ENCODE measurements around the gene SLC9C2. TPM values are rescaled to one million over a fixed set of nuclear protein-coding genes. Genes with fewer than 3 reads are reported as not detected.

Gene SLC9C2
- total RNA-seq, 1 experiment from 2014 or later = not detected

DNA sequence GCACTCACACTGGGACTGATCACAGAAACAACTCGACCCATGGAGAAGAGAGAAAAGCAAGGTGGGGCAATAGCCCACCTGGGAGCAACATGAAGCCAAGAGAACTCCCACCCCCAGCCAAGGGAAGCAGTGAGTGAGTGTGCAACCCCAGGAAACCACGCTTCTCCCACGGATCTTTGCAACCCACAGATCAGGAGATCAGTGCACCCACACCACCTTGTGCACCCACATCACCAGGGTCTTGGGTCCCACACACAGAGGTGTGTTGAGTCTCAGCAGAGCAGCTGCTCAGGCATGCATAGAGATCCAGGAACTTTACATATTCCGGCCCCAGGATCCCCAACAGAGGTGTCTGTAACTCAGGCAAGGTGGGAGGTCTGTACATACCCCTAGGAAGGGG, 143.0 kb downstream of the SLC9C2 start:
- H3K27ac ChIP-seq = no peak overlapping the region
- no peaks in the 10 kb centered on the region; the same call in none of the 2 replicates for H3K36me3 ChIP-seq (ENCODE audit: low read depth)
- POLR2A ChIA-PET (ENCODE audit: unreplicated experiment) = no interaction called here
- no peaks in the 10 kb centered on the region for H3K79me2 ChIP-seq (ENCODE audit: low read depth)
- H4K20me1 ChIP-seq (ENCODE audit: insufficient read depth) = no peaks in the 10 kb centered on the region
- no peaks in the 10 kb centered on the region for H3K9me3 ChIP-seq (ENCODE audit: insufficient read depth, low read depth)
- TF ChIP-seq EZH2 (IDR thresholded peaks at IDR 0.05; ENCODE audit: low read depth) (no peak), CTCF (conservative IDR thresholded peaks at IDR 0.05) (no peak)
- no peak overlapping the region for H2AFZ ChIP-seq
- H3K27me3 ChIP-seq (ENCODE audit: insufficient read depth, low read depth) = no peaks in the 10 kb centered on the region
- H3K4me1 ChIP-seq (replicated peaks; ENCODE audit: insufficient read depth) = no peaks in the 10 kb centered on the region
- DNase-seq = no peak
- intact Hi-C loops (cut with micrococcal nuclease; ENCODE audit: unreplicated experiment) = no loop called here
- no peak overlapping the region for H3K4me3 ChIP-seq
- CTCF ChIA-PET = no interaction called here
- no TSS peak for BruUV-seq (replicated peaks)
- H3K9me2 ChIP-seq (ENCODE audit: insufficient read depth) = no peaks in the 10 kb centered on the region
- no peak overlapping the region for H3K4me2 ChIP-seq
- no peaks in the 10 kb centered on the region for H3F3A ChIP-seq (ENCODE audit: insufficient read depth, low read depth)

DNA sequence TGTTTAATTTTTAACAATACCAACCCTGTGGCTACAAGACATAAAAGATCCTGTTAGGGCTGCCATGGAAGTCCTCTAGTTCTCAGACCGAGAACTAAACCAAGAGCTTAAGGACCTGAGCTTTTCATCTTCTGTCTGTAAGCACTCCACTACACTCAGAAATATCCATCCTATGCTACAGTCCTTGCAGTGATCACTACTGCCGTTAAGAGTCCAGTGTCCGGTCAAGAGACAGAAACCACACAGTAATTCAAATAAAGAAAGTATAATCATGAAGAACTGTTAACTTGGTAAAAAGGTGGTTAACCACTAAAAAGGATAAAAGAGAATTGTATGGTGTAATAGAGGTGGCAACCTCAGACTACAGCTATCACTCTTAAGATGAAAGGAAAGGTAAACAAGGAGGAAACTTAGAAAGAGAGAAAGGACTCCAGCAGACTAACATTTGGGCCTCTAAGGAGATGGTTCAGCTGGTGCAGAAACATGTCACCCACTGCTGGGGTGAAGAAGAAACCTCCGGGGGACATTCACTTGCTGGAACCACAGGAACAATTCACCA, 147.8 kb downstream of the SLC9C2 start:
- TF ChIP-seq EZH2 (IDR thresholded peaks at IDR 0.05; ENCODE audit: low read depth) (no peak), CTCF (conservative IDR thresholded peaks at IDR 0.05) (no peak)
- Histone ChIP-seq H3K4me1 (replicated peaks; ENCODE audit: insufficient read depth) (peaks cover 15% of the 10 kb centered on the region), H3K9me3 (ENCODE audit: insufficient read depth, low read depth) (no peaks in the 10 kb centered on the region), H3K36me3 (ENCODE audit: low read depth) (no peaks in the 10 kb centered on the region; the same call in 1 of the 2 replicates), H3F3A (ENCODE audit: insufficient read depth, low read depth) (peaks cover 15% of the 10 kb centered on the region), H3K9me2 (ENCODE audit: insufficient read depth) (no peaks in the 10 kb centered on the region), H3K4me2 (no peak overlapping the region), H3K27ac (no peak overlapping the region), H4K20me1 (ENCODE audit: insufficient read depth) (no peaks in the 10 kb centered on the region), H3K79me2 (ENCODE audit: low read depth) (no peaks in the 10 kb centered on the region), H2AFZ (no peak overlapping the region), H3K27me3 (ENCODE audit: insufficient read depth, low read depth) (no peaks in the 10 kb centered on the region), H3K4me3 (no peak overlapping the region)
- intact Hi-C loops (cut with micrococcal nuclease; ENCODE audit: unreplicated experiment) = no loop called here
- DNase-seq = no peak
- ChIA-PET CTCF (no interaction called here), POLR2A (ENCODE audit: unreplicated experiment) (interaction anchor here (0.6 kb wide), 1 partner anchor 332 kb away, joined by 3 read pairs; no protein-coding TSS in a partner anchor)
- BruUV-seq (replicated peaks) = no TSS peak

DNA sequence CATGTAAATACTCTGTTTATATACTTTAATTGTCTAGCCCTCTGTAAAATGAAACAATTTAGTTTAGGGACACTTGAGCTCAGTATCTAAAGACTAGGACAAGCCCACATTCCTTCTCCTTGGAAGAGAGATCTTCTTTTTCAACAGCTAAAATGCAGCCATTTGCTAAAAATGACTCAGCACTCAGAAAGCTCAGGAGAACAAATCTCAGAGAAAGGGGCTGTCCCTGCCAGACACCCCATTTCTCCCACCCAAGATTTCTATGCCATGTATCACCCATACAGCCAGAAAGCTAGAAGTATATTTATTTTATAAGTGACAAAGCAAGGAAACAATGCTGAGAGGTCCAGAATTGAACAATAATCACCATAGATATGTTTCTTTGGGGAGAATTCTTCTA, 148.9 kb downstream of the SLC9C2 start:
- TF ChIP-seq CTCF (conservative IDR thresholded peaks at IDR 0.05) = no peak
- TF ChIP-seq EZH2 (IDR thresholded peaks at IDR 0.05; ENCODE audit: low read depth) = no peak
- H3K27ac ChIP-seq = no peak overlapping the region
- no peak overlapping the region for H2AFZ ChIP-seq
- ChIA-PET POLR2A (ENCODE audit: unreplicated experiment) (no interaction called here), CTCF (interaction anchor here (0.6 kb wide), 2 partner anchors 34 to 537 kb away, joined by 4 read pairs; no protein-coding TSS in a partner anchor)
- no peaks in the 10 kb centered on the region for H3K9me3 ChIP-seq (ENCODE audit: insufficient read depth, low read depth)
- intact Hi-C loops (cut with micrococcal nuclease; ENCODE audit: unreplicated experiment) = no loop called here
- no peaks in the 10 kb centered on the region for H4K20me1 ChIP-seq (ENCODE audit: insufficient read depth)
- no peak overlapping the region for H3K4me3 ChIP-seq
- H3K27me3 ChIP-seq (ENCODE audit: insufficient read depth, low read depth) = no peaks in the 10 kb centered on the region
- H3K36me3 ChIP-seq (ENCODE audit: low read depth) = no peaks in the 10 kb centered on the region
- H3K79me2 ChIP-seq (ENCODE audit: low read depth) = no peaks in the 10 kb centered on the region
- DNase-seq = no peak
- peaks cover 15% of the 10 kb centered on the region for H3K4me1 ChIP-seq (replicated peaks; ENCODE audit: insufficient read depth)
- no peaks in the 10 kb centered on the region for H3K9me2 ChIP-seq (ENCODE audit: insufficient read depth)
- H3F3A ChIP-seq (ENCODE audit: insufficient read depth, low read depth) = peaks cover 15% of the 10 kb centered on the region
- no TSS peak for BruUV-seq (replicated peaks)
- H3K4me2 ChIP-seq = no peak overlapping the region
